HG02885 (cell line): ENCODE results near the gene FBXO8.

Source experiments
- ATAC-seq: cut with Tn5 transposase; IDR thresholded peaks from one replicate; pipeline ENCODE4 v1.9.1; 2021; ENCODE audit warnings: mild to moderate bottlenecking; ENCODE audit not compliant: unreplicated experiment, poor library complexity

The FBXO8 gene

GRCh38 chr4:174286870-174287269 is 3.4 kb upstream of the FBXO8 start:
- no peak for ATAC-seq

DNA sequence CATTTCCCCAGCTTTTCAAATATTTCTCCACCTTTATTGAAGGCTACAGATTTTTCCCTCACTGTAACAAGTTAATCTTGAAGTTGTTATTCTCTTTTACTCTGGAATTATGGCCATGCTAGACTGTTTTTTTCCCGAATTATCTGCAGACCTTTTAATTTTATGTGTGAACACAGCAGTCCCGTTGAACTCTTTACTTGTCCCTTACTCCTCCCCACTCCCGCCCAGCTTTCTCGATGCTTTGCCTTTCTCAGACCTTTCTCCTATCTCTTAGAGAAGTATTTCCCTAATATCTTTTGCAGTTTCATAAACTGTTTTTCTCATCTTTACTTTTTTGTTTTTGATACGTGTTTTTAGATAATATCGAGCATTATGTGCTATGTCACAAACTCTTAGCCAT is 1.0 kb upstream of the FBXO8 start:
- ATAC-seq = no peak

- ATAC-seq = peak; percentile 97
These were observed 496 bp downstream of the FBXO8 start for GRCh38 chr4:174282836-174283506.

DNA sequence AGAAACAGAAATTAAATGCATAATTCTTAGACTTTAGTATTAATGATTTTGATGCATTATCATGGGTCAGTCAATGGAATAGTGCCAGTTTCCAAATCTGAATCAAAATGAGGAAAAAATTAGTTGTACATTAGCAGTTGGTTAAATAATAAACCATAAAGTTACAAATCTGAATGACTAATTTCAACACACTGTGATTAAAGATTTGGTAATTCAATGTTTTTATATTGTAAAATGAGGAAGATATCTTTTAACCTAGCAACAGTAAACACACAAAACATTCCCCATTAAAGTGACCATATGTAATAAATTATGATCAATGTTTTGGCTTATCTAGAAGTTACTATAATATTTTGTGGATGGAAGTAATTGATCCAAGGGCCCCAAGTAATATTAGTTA is 1.6 kb downstream of the FBXO8 start:
- no peak for ATAC-seq

GRCh38 chr4:174281182-174281737 is 2.2 kb downstream of the FBXO8 start:
- ATAC-seq = no peak

- ATAC-seq = no peak
These were observed 3.9 kb downstream of the FBXO8 start for GRCh38 chr4:174279433-174280155.

GRCh38 chr4:174278467-174278866 is 5.0 kb downstream of the FBXO8 start:
- no peak for ATAC-seq

DNA sequence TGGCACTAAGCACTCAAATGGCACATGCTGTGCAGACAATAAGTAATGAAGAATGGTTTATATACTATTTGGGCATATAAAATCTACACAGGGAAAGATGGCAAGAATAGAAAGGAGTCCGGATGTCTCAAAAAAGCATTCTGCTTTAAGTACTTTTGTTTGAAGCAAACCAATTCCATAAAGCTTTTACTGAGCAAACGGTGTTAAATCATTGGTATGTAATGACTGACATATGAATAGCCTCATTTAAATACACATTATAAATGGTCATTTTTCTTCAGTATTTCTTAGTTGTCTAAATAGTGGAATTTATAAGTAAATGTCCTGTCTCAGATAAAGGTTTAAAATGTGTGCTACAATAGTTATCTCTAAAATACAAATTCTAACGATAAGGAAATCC is 6.0 kb downstream of the FBXO8 start:
- ATAC-seq = no peak

DNA sequence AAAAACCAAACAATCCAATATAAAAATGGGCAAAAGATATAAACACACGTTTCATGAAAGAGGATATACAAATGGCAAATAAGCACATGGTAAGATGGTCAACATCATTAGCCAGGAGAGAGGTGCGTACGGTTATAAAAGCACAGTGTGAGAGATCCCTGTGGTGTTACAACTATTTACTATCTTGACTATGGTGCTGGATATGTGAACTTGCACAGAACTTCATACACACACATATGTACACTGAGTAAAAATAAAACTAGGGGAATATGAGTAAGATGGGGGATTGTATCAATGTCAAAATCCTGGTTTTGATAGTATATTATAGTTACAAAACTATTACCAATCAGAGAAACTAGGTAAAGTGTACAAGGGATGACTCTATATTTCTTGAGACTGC is 8.4 kb downstream of the FBXO8 start:
- no peak for ATAC-seq

DNA sequence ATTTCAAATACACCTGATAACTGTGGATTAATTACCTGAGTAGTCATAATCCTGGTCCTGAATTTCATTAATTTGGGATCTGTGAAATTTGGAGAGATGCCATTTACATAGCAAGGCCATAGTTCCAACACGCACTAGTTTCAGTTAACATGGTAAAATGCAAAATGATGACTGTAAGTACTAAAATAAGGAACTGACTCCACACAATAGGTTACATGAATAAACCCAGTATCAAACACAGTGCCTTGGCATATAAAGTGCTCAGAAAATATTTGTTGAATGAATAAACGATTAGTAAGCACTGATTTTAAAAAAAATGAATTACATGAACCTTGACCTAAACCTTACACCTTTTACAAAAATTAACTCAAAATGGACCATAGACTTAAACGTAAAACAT is 9.0 kb downstream of the FBXO8 start:
- no peak for ATAC-seq

DNA sequence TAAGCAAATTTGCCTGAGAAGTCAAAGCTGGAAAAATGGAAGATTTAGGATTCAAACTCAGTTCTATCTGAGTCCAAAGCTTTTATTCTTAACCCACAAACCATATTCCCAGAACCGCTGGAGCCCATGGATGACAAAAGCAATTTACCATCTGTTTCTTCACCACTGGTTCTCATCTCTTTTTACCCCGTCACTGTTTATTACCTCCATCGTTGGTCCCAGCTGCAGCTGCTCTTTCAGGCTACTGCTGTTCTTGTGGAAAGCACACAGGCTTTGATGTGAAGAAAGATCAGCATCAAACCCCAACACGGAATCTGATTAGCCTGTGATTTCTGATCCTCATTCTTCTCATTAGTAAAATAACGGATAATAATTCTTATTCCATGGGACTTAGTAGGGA is 9.5 kb downstream of the FBXO8 start:
- ATAC-seq = no peak

DNA sequence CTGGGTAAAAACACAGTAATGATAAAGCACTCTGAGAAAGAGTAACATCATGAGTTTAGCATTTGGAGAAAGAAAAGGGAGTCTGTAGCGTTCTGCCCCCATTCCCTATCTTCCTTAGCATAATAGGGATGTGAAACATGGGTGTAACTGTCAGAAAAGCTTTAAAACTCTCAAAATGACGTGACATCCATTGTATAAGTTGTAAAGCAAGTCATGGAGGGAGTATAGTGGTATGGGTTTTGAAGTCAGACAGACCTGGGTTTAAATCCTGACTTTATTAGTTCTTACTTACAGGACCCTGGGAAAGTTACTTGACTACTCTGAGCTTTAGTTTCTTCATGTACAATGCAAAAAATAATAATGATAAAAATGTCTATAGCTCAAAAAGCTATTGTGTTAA is 17.1 kb downstream of the FBXO8 start:
- no peak for ATAC-seq

- ATAC-seq = no peak
These were observed 17.6 kb downstream of the FBXO8 start for GRCh38 chr4:174265916-174266315.

- no peak for ATAC-seq
These were observed 20.1 kb downstream of the FBXO8 start for GRCh38 chr4:174263445-174263736.

DNA sequence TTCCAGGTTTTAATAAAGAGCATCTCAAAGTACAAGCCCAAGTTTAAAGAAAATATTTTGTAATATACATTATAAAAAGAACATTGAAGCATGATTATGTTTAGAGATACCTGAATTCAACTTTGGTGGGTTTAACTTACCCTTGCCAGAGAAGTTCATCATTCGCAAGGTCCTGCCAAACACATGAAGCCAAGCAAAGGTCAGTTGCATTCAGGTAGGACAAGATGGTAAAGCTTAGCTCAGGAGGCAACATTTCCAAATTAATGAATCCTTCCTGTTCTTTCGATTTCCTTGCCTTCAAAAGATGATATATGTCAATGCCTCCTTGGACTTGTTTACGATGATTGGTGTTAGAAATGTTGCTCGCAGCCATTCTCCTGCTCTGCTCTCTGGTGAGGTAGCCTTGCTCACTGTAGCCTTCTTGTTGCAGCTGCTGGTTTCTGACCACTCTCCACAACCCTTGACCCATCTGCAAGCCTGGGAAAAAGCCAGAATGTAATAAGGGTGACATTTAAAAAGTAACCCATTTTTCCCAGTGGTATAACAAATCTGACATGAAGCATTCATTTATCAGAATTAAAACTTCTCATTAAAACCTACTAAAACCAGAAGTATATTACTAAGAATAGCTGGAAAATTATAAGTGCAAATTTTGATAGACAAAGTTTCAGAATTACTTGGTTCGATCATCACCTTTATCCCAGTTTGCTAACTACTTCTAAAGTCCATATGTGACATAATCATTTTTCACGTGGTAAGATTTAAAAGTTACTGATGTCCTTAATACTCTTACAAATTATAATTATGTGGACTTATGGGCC is 20.6 kb downstream of the FBXO8 start:
- no peak for ATAC-seq

GRCh38 chr4:174261432-174261831 is 22.0 kb downstream of the FBXO8 start:
- ATAC-seq = peak; percentile 57

- no peak for ATAC-seq
These were observed 23.4 kb downstream of the FBXO8 start for GRCh38 chr4:174260099-174260498.

GRCh38 chr4:174259580-174259979 is 23.9 kb downstream of the FBXO8 start:
- ATAC-seq = no peak

DNA sequence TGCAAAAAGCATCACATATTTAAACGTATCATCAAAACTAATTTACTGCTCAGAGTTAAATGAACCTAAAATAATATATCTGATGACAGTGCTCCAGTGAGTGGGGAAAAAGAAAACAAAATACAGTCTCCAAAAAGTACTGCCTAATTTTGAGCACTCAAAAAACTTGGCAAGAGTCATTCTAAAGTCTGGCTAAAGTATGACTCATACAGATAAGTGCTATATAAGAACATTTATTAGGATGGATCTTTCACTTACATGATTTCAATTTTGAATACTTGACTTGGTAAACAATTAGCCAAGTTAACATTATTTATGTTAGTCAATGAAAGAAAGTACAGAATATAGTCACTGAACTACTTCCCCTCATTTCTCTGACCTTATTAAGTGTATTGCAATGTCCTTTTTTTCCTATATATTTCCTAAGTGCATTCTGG is 27.2 kb downstream of the FBXO8 start:
- ATAC-seq = no peak

GRCh38 chr4:174255786-174256185 is 27.7 kb downstream of the FBXO8 start:
- no peak for ATAC-seq

DNA sequence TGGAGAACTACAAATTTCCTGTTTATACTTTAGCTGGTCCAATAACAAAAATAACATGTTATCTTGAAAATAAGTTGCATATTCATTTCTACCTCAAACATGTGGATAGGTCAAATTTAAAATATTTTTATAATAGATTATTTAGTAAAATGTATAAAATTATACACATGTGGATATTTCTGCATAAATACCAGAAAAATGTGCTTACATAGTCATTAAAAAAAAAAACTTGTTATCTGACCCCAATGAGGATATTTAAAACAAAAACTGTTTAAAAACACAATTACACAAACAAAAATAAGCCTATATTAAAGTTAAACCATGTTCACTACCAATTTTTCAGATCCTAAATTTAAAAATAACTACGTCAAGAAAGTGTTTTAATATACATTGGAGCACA is 28.1 kb downstream of the FBXO8 start:
- ATAC-seq = no peak
